Measurements from ENCODE around the gene PCDH15.

DNA sequence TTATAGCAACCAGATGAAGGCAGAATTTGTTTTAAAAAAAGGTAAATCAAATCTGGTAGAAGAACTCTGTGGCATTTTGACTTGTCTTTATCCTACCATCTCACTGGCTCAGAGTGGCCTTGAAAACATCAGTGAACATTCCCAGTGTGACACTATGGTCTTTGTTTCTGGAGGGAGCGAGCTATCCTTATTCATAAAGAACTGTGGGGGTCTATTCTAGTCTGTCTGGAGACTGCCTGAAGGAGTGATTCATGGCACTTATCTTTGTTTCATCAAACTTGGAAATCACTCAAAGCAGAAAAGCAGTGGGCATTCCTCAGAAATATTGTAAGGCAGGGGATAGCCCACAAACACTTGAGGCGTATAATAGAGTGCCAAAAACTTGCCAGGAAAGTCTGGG lies 719.1 kb downstream of the PCDH15 start:
- TF ChIP-seq GATA2 (IDR thresholded peaks at IDR 0.05; ENCODE audit: low read depth, low read length) (no peak), GATA3 (IDR thresholded peaks at IDR 0.05; ENCODE audit: low read depth, low read length) (no peak)
